Keratinocyte (primary cell): ENCODE data around the gene RGS9BP.

Experiments used
- CTCF ChIP-seq, 3 experiments: IDR thresholded peaks in 1 of 3; conservative IDR thresholded peaks in 1 of 3; optimal IDR thresholded peaks in 1 of 3; 2 replicates in 2 of 3; 3 replicates in 1 of 3; pipeline versions ENCODE3 to v1.5.1; 2011; ENCODE audit warnings: low read length in 3 of 3, mild to moderate bottlenecking in 3 of 3, moderate library complexity in 2 of 3, control low read depth in 1 of 3, inconsistent platforms in 1 of 3; ENCODE audit not compliant: insufficient read depth in 2 of 3; ENCODE audit errors: extremely low read depth in 1 of 3
- EZH2 ChIP-seq: IDR thresholded peaks from one replicate; pipeline ENCODE4 v1.6.1; 2012; ENCODE audit warnings: inconsistent platforms, mild to moderate bottlenecking, low read length, moderate library complexity

- TF ChIP-seq CTCF (optimal IDR thresholded peaks at IDR 0.05 in 1 of 3, IDR thresholded peaks at IDR 0.05 in 1 of 3, conservative IDR thresholded peaks at IDR 0.05 in 1 of 3; ENCODE audit: extremely low read depth in 1 of 3, insufficient read depth in 2 of 3, low read length in 3 of 3) (no peak), EZH2 (no peak)
Measured at GRCh38 chr19:32647361-32647760, 28.3 kb upstream of the RGS9BP start.
